ENCODE measurements around the gene FLAD1.

Gene FLAD1

DNA sequence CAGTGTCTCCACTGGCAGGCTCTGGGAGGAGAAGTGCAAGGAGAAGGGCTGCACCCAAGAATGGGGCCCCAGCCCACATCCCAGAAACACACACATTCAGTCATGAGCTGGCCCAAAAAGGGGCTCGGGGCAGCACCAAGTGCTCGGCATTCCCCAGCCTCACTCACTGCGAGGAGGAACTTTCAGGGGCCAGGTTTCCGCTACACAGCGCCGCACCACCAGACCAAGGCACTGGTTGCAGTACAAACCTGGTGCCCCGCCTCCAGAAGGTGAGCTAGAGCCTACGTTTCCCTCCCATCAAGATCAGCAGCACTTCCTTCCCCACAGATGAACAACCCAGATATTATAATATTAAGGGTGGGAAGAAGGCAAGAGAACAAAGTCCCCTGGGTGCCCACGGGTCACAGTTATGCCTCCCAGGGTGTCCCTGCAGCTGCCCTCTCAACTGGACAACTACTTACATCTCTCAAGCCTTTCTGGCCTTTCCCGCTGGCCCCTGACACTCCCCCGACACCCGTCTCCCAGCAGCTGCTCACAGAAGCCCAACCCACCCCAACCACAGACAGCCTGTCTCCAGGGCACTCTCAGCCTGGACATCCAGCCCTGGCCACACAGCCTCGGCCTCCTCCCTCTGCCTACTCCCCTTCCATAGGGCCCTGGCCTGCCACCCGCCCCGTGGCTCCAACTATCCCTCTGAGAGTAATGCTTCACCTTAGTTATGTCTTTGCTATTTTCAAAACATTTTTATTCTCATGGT lies 31.1 kb upstream of the FLAD1 start:
- no peak for DNase-seq (ENCODE audit: low read depth in 2 of 3, low spot score in 2 of 3)

DNA sequence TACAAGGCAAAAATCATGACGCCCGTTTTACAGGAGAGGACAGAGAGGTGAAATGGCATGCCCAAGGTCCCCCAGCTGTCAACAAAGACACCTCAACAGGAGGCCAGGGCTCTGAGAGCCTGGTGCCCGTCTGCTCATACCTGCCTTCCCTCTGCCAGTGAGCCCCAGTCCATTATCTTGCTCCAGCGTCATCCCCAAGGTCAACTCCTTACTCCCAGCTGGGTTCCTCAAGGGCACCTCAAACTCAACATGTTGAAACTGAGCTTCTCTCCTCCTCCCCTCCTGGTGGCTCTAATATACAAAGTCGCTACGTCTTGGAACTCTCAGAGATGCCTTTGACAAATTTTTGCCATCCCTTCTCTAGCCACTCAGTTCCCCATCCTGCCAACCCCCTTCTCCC lies 30.5 kb upstream of the FLAD1 start:
- DNase-seq (ENCODE audit: low read depth in 2 of 3, low spot score in 2 of 3): no peak

DNA sequence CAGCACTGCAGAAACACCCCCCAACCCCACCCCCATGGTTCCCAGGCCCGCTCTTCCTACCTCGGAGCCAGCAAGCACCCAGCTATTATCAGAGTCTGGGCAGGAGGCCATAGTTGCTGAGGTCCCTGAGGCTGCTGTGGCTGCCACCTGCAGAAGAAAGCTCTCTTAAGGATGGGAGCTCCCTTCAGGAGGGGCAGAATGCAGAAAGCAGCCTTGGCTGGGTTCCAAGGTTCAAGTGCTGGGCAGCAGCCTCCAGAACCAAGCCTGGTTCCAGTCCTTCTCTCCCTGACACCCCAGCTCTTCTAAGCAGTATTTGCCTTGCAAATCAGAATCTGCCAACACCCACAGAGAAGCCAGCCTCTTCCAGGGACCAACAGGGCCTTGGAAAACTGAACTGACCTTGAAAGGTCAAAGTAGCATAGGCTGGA lies 29.5 kb upstream of the FLAD1 start:
- no peak for DNase-seq (ENCODE audit: low read depth in 2 of 3, low spot score in 2 of 3)

DNA sequence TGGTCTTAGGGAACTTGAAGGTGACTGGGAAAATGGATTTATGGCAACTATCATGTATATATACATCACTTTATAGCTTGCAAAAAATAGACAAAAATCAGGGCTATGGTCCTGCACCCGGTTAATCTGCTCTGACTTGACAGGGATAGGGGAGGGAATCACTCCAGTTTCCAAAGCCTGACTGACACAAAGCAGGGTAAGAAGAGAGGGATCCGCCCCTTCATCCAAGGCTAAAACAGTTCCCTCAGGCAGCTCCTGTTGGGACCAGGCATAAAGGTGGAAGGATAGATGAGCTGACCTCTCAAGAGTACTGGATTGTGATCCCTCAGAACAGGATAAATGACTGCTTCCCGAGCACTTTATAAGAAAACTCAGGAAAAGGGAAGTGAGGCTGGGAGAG lies 28.6 kb upstream of the FLAD1 start:
- no peak for DNase-seq (ENCODE audit: low read depth in 2 of 3, low spot score in 2 of 3)

DNA sequence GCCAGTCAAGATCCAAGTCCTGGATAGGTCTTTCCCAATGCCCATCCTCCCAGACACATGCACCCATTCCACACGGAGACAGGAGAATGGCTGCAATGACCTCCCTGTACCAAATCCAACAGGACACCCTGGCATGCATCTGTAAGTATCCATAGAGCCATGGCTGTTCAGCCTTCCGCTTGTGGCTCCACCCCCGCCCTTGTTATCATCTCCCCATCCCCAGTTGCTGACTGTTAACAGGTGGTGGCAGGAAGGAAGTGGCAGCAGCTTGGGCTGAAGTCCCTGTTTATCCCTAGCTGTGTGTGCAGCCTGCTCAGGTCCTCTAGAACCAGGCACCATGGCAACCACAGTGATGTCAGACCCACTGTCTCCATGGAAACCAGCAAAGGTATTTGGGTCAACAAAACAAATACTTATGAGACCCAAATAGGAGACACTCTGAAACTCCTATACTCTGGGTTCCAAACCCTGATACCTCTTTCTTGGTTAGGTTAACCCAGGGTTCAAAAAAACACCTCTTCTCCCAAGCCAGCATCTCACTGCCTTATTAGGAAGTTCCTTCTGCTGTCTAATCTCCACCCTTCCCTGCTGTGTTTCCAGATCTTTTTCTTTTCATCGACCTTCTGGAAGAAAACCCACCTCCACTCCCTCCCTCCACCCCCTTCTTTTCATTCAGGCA lies 28.0 kb upstream of the FLAD1 start:
- peak in 1 of 3 experiments; percentile 59 for DNase-seq (ENCODE audit: low read depth in 2 of 3, low spot score in 2 of 3)

DNA sequence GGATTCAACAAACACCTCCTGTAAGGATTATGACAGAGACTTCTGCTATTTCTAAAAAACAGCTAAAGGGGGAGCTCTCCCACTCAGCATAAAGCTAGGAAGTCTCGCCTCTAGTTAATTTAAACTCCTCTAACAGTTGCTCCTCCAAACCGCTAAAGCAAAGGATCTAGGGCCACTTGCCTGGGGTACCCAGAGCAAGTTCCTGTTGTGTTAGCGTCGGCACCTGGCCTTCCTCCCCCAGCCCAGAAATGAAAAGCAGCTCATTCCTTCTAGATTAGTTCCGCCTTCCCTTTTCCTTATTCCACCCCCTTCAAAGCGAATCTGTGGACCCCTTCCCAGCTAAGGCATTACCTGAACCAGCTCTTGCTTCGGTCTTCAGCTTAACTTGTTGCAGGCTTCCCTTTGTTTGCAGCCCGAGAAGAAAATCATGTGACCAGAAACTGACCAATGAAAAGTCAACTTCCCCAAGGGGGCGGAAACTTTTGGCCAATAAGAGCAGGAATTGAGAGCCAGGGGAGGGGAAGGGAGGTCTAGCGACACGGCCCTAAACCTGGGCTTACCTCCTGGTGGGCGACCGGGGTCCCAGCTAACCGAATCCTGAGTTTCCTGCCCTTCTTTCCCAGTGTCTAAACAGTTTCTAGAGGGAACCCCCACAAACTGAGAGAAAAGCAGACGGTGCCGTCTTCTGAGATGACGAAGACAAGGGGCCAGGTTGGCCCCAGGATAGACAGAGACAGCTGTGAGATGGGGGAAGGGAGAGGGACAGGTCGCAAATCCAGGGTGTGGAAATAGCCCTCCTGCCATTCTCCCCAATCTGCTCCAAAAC lies 27.2 kb upstream of the FLAD1 start, which contains the start of gene PBXIP1:
PBXIP1 (minus strand) TSS at position 382 of the 826 bp plus-strand sequence. CDS start 2,378 bp downstream, outside the sequence.
- peak in 1 of 3 experiments; percentile 60 for DNase-seq (ENCODE audit: low read depth in 2 of 3, low spot score in 2 of 3)

DNA sequence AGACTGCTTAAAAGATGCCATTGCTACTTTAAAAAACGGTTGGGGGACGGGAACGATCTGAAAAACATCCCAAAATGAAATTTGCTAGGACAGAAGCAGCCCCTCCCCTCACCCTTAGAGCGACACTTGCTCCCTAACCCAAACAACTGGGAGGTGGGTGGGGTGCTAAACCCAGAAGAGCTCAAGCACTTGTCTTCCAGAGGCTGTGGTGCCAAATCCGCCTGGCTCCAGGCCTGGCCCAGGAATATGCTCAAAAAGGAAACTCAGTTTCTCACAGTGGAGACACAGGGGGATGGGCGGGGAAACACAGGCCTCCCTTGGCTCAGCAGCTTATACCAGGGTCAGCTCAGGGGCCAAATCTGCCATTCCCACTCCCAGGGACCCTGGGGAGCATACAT lies 26.6 kb upstream of the FLAD1 start:
- no peak for DNase-seq (ENCODE audit: low read depth in 2 of 3, low spot score in 2 of 3)

DNA sequence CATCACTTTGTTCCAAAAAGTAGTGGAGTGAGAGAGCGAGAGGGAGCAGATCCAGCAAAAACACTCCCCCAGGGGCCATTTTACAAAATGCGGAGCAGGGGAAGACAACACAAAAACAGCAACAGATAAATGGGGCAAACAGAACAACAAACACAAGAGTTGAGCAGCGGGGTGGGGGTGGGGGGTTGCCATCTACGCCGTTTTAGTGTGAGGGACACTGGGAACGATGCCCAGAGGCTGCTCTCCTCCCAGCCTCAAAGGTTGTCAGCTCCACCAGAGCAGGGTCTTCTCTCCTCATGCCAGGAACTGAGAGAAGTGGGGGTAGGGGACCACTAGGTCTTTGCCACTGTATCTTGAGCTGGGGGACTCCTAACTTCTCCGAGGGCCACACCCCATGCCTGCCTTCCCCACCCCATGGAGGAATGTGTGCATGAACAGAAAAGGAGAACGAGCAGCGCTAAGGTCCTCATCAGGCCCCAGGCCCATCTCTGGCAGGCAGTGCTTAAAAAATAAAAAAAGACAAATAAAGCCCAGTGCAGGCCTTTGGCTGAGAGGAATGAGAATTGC lies 26.0 kb upstream of the FLAD1 start:
- DNase-seq (ENCODE audit: low read depth in 2 of 3, low spot score in 2 of 3): no peak

DNA sequence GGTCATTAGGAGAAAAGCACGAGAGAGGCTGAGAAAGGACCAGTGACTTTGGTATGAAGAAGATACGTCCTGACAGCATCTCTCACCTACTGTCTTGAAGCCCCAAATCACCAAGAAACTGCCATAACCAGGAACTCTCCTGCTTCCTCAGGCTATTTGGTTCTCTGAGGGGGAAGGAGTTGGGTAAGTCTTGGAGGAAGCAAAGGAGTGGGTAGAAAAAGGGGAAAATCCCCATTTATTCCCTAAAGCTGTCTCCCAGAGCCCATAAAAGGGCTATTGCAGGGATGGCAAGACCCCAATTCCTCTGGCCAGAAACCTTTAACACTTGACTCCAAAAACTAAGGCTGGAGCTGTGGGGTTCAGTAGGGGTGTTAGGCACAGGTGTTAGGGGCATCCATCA lies 25.1 kb upstream of the FLAD1 start:
- DNase-seq (ENCODE audit: low read depth in 2 of 3, low spot score in 2 of 3): no peak

DNA sequence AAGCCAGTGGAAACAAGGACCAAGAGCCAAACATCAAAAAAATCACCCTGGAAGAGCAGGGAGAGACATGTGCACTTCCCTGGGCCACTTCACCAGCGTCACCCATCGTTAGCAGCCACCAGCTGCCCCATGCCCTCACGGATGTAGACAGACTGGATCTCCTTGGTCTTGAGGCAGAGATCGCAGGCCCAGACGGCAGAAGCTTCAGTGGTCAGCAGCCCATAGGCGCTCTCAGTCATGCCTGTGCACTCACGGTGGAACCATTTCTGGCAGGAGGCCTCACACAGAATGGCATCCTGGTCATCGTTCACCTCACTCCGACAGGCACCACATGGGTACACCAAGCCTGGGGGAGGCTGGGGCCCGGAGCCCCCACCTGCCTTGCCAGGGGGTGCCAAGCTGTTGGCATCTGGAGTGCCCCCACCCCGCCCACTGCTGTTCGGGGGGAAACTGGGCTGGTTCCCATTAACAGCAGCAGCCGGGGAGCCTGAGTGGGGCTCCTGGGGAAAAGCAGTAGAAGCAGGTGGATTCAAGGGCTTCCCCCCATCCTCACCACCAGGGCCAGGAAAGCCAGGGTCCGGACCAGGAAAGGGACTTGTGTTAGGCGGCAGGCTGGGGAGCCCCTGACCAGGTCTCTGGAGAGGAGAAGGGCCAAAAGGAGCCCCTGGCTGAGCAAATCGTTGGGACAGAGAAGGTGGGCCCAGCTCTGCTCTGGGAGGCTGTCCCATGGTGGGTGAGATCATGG lies 24.3 kb upstream of the FLAD1 start:
- DNase-seq (ENCODE audit: low read depth in 2 of 3, low spot score in 2 of 3): no peak

DNA sequence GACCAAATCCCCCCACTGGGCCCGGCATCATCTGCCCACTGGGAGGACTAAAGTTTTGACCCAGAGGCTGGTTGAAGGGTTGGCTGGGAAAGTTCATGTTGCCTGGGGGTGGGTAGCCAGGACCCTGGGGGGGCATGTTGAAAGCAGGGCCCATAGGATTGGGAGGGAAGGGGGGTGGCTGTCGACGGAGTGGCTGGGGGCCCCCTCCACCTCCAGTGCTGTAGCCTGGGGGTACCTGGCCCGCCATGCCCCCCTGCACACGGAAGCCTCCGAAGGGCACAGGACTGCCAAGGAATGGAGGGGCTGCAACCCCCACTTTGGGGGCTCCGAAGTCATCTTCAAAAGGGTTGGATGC lies 23.7 kb upstream of the FLAD1 start:
- no peak for DNase-seq (ENCODE audit: low read depth in 2 of 3, low spot score in 2 of 3)

DNA sequence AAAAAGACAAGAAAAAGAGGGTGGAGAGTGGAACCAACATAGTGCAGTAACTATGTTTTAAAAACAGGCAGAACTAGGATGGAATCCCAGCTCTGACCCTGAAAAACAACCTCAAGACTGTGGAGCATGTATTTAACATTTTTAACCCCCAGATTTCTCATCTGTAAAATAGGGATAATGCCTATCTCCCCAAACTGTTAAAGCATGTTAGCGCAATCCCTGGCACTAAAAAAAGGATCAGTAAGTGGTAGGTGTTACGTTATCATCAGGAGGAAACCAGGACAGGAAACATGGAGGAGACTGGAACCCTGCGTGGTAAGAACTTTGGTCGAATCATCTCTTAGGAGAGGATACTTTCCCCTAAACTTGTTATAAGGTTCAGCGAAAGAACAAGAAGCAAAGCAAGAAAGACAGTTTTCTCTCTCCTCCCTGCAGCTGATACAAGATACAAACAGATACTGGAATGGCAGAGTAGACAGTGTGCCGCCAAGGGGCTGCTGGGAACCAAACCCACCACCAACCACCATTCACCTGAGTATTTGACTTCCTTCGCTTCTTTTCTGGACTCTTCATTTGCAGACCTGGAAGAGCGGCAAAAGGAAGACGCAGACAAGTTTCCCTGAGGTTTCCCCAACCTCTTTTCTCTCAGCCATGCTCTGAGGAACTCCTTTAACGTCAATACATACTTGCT lies 22.6 kb upstream of the FLAD1 start:
- DNase-seq (ENCODE audit: low read depth in 2 of 3, low spot score in 2 of 3): no peak

DNA sequence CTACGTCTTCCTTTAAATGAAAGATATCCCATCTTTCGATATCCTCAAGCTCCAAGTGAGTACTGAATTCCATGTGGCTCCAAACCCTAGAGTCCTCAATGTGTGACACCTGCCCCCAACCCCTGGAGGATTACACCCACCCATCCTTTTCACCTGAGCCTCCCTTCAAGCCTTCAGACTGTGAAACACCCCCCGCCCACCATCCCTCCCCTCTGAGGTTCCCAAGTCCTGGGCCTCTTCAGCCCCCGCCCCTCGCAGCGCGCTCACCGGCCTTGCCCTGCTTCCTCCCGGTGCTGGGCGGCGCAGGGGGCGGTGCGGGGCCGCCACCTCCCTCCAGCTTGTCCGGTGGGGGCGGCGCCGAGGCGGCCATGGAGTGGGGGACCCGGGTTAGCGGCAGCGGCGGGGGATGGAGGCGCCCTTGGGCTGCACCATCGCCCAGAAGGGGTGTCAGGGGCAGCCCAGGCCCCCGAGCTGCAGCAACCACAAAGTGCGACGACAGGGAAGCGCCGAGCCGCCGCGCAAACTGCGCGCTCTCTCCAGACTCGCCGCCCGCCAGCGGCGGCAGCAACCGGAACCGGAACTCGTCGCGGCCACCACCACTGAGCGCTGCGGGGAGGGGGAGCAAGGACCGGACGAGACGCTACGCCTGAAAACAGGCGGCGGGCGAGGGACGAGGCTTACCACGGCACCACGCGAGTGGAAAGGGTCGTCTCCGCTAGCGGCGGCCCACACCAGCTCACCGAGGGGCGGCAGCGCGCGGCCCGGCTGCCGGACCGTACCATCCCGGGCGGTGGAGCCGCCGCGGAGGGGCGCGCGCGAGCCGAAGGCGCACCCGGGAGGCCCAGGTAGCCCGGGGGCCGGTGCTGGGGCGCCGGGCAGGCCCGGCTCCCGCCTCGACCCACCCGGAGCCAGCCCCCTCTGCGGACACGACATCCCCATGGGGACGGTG lies 21.7 kb upstream of the FLAD1 start, which contains the start of gene PYGO2:
PYGO2 (minus strand) TSS at position 576 of the 949 bp plus-strand sequence; CDS start at position 370, 206 bp downstream.
- peak; percentile 65 to 77 (median 72) for DNase-seq (ENCODE audit: low read depth in 2 of 3, low spot score in 2 of 3)

DNA sequence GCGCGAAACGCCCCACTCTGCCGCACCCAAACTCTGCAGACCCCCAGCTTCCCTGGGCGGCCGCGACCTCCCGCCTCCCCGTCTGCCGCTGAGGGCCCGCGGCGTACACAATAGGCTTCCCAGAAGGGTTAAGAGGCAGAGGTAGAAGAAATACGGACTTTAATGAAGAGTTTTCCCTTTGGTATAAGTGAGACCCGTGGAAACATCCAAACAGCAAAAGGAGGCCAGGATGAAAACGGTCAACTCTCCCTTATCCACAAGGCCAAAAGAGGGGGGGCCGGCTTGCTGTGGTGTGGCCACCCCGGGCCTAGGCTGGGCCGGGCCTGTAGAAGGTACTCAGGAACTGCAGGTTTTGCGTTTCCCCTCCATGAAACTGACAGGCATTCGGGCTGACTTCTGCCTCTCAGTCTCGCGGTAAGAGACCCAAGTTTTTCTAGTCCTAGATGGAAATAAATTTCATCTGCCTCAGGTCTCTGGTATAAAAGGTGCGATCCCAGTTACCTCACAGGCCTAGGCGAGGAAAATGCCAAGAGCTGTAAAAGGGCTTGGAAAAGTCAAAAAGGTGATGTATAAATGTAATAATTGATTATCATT lies 20.9 kb upstream of the FLAD1 start:
- no peak for DNase-seq (ENCODE audit: low read depth in 2 of 3, low spot score in 2 of 3)

DNA sequence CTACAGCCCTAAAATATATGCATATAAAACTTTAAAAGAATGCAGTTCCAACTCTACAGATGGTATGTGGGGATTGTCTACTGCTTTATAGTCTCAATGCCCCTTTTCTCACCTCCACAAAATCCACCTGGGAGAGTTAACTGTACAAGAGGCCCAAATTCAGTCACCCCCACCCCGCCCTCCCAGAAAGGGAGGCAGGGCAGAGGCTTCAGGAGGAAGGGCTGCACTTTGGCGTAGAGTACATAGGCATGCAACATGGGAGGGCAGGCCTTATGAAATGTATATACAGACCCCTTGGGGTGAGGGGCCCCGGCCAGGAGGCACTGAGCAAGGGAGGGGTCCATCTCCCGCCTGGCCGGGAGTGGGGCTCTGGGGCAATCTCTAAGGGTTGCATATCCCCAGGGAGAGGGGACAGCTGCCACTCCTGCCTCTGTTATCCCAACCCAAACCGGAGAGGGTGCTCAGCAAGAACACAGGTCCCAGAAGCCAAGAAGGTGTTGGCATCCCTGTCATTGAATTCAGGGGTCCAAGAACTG lies 20.3 kb upstream of the FLAD1 start:
- DNase-seq (ENCODE audit: low read depth in 2 of 3, low spot score in 2 of 3): no peak

DNA sequence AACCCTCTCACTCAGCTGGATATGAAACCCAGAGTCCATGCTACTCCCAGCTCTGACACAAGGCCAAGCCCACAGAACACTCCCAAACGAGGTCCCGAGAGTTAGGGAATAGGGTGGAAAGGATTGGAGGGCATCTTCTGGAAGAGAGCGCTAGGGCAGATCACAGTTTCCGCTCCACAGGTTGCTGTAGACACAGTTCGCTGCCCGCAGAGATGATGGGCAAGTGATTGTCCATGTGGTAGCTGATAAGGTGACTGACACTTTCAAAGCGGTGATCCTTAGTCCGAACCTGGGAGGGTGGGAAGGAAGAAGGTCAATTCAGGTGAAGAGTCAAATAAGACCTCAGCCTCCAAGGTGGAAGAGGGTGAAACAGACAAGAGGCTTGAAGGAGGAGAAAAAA lies 19.5 kb upstream of the FLAD1 start:
- DNase-seq (ENCODE audit: low read depth in 2 of 3, low spot score in 2 of 3): no peak

DNA sequence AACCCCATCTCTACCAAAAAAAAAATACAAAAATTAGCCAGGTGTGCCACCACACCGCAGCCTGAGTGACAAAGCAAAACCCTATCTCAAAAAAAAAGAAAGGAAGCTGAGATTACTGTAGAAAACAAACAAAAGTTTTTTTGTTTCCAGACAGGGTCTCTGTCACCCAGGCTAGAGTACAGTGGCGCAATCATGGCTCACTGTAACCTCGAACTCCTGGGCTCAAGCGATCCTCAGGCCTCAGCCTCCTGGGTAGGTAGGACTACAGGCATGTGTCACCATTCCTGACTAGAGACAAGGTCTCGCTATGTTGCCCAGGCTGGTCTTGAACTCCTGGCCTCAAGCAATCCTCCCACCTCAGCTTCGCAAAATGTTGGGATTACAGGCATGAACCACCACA lies 18.8 kb upstream of the FLAD1 start:
- DNase-seq (ENCODE audit: low read depth in 2 of 3, low spot score in 2 of 3): no peak

DNA sequence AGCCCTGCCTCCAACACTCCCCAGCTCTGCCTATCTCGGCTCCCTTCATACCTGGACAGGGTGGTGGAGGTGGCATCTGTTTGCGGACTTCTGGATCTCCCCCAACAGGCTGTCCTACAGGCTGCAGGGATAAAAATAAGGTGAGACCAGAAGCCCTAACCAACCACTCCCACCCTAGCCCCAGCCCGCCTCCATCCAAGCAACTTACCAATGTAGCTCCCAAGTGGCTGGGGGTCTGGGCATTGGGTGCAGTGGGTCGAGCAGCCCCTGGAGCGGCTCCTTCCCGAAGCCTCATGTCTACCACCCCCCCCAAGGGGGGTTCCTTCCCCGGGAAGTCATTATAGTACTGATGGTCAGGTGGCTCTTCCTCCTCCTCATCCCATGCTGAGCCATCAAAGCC lies 17.0 kb upstream of the FLAD1 start:
- no peak for DNase-seq (ENCODE audit: low read depth in 2 of 3, low spot score in 2 of 3)

All from activated CD8-positive, alpha-beta memory T cell treated with anti-CD3 and anti-CD28 coated beads for 48 hours (primary cell).